ENCODE data around the gene HEPH.
"Not testable (repeated sequence)": the region's sequence is repeated elsewhere in the genome, so short reads cannot be mapped to it uniquely, and the experiment has no call there.

HEPH gene, protein sequence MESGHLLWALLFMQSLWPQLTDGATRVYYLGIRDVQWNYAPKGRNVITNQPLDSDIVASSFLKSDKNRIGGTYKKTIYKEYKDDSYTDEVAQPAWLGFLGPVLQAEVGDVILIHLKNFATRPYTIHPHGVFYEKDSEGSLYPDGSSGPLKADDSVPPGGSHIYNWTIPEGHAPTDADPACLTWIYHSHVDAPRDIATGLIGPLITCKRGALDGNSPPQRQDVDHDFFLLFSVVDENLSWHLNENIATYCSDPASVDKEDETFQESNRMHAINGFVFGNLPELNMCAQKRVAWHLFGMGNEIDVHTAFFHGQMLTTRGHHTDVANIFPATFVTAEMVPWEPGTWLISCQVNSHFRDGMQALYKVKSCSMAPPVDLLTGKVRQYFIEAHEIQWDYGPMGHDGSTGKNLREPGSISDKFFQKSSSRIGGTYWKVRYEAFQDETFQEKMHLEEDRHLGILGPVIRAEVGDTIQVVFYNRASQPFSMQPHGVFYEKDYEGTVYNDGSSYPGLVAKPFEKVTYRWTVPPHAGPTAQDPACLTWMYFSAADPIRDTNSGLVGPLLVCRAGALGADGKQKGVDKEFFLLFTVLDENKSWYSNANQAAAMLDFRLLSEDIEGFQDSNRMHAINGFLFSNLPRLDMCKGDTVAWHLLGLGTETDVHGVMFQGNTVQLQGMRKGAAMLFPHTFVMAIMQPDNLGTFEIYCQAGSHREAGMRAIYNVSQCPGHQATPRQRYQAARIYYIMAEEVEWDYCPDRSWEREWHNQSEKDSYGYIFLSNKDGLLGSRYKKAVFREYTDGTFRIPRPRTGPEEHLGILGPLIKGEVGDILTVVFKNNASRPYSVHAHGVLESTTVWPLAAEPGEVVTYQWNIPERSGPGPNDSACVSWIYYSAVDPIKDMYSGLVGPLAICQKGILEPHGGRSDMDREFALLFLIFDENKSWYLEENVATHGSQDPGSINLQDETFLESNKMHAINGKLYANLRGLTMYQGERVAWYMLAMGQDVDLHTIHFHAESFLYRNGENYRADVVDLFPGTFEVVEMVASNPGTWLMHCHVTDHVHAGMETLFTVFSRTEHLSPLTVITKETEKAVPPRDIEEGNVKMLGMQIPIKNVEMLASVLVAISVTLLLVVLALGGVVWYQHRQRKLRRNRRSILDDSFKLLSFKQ

DNA sequence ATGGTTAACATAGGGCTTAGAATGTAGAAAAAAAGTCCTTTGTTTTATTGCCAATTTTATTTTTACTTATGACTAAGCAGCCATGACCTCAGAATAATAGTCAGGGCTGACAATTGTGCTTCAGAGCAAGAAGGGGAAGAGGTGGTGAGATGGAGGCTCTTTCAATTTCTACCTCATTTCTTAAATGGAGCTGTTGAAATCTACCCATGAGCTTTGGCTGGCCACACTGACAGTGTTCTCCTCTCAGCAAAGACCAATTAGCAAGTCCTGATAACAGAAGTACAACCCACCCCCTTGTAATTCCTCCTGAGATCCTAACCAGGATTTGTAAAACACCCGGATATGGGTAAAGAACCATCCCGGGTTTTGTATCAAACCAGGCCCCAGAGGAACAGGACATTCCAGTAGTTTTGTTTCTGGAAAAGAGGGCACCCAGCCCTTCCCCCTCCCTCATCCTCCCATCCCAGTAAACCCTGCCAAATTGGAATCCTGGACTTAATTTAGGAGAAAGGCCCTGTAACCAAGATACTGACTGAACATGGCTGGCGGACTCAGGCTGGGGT, at the start of gene HEPH:
HEPH (plus strand) TSS at position 399 of the 563 bp plus-strand sequence. CDS start 6,324 bp downstream, outside the sequence.
- no peak for DNase-seq

DNA sequence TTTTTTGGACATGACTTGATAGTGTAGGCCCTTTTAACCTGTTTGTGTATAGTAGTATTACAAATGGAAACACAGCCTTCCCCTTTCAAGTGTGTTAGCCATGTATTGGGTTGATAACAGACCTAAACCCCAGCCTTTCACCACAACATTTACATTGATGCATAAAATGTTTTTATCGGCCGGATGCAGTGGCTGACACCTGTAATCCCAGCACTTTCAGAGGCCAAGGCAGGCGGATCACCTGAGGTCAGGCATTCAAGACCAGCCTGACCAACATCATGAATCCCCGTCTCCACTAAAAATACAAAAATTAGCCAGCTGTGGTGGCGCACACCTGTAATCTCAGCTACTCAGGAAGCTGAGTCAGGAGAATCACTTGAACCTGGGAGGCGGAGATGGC, 45.3 kb upstream of the HEPH start:
- DNase-seq: not testable (repeated sequence)
- in situ Hi-C loops (cut with MboI; ENCODE audit: low pct_unique_long_range_greater_than_20kb, low sequenced_read_pairs): loop anchor here (25.0 kb wide), 1 partner anchor 531 kb away; no protein-coding TSS in a partner anchor

More for the DNA sequence above, at the start of gene HEPH:
- in situ Hi-C loops (cut with MboI; ENCODE audit: low pct_unique_long_range_greater_than_20kb, low sequenced_read_pairs): no loop called here

DNA sequence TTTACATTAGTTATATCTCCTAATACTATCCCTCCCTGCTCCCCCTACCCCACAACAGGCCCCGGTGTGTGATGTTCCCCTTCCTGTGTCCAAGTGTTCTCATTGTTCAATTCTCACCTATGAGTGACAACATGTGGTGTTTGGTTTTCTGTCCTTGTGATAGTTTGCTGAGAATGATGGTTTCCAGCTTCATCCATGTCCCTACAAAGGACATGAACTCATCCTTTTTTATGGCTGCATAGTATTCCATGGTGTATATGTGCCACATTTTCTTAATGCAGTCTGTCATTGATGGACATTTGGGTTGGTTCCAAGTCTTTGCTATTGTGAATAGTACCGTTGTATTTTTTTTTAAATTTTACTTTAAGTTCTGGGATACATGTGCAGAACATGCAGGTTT, 42.7 kb upstream of the HEPH start:
- in situ Hi-C loops (cut with MboI; ENCODE audit: low pct_unique_long_range_greater_than_20kb, low sequenced_read_pairs): loop anchor here (25.0 kb wide), 1 partner anchor 534 kb away; no protein-coding TSS in a partner anchor
- DNase-seq: not testable (repeated sequence)

DNA sequence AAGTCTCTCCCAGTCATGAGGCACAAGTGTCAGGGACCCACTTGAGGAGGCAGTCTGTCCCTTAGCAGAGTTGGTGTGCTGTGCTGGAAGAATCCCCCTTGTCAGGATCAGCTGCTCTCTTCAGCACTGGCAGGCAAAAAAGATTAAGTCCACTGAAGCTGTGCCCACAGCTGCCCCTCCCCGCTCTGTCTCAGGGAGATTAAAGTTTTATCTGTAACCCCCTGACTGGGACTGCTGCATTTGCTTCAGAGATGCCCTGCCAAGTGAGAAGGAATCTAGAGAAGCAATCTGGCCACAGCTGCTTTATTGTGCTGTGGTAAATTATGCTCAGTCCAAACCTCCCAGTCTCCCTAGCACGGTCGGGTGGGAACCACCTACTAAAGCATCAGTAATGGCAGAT, 37.4 kb upstream of the HEPH start:
- DNase-seq: no peak
- in situ Hi-C loops (cut with MboI; ENCODE audit: low pct_unique_long_range_greater_than_20kb, low sequenced_read_pairs): no loop called here

DNA sequence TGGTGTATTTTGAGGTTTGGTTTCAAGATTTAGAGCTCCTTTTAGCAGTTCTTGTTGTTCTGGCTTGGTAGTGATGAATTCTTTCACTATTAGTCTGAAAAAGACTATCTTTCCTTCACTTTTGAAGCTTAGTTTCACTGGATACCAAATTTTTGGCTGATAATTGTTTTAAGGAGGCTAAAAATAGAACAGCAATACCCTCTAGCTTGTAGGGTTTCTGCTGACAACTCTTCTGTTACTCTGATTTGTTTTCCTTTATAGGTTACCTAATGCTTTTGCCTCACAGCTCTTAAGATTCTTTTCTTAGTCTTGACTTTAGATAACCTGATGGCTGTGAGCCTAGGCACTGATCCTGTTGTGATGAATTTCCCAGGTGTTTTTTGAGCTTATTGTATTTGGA, 33.6 kb upstream of the HEPH start:
- in situ Hi-C loops (cut with MboI; ENCODE audit: low pct_unique_long_range_greater_than_20kb, low sequenced_read_pairs): no loop called here
- DNase-seq: no peak

DNA sequence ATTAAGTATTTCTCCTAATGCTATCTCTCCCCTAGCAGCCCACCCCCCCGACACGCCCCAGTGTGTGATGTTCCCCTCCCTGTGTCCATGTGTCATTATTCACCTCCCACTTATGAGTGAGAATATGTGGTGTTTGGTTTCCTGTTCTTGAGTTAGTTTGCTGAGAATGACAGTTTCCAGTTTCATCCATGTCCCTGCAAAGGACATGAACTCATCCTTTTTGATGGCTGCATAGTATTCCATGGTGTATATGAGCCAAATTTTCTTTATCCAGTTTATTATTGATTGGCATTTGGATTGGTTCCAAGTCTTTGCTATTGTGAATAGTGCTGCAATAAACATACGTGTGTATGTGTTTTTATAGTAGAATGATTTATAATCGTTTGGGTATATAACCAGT, 28.8 kb upstream of the HEPH start:
- in situ Hi-C loops (cut with MboI; ENCODE audit: low pct_unique_long_range_greater_than_20kb, low sequenced_read_pairs); DNase-seq: not testable (repeated sequence)

DNA sequence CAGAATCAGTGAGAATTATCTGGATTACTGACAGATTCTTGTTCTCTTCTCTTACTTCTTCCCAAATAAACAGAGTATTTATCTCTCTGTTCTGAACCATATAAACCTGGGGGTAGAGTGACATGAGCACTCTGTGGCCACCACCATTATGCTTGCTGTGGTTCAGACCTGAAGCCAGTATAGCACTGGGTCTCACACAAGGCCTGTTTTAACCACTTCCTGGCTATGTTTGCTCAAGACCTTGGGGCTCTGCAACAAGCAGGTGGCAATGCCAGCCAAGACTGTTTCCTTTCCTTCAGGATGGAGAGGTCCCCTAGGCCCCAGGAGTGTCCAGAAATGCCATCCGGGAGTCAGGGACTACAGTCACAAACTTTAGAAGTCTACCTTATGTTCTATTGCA, 21.7 kb upstream of the HEPH start:
- DNase-seq: no peak
- in situ Hi-C loops (cut with MboI; ENCODE audit: low pct_unique_long_range_greater_than_20kb, low sequenced_read_pairs): no loop called here

DNA sequence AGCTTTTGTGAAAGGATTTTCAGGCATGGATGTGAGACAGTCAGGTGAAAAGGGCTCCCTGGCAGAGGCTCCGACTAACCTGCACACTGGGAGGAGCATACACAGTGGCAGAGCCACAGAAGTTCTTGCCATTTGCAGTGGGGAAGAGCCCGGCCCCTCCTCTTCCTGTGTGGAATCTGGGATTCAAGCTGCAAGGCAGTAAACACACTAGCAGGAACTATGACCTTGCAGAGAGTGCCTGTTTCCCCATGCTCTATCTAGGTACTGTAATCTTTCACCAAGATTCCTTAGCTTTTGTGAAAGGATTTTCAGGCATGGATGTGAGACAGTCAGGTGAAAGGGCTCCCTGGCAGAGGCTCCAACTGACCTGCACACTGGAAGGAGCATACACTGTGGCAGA, 19.8 kb upstream of the HEPH start:
- DNase-seq: no peak
- in situ Hi-C loops (cut with MboI; ENCODE audit: low pct_unique_long_range_greater_than_20kb, low sequenced_read_pairs): no loop called here

DNA sequence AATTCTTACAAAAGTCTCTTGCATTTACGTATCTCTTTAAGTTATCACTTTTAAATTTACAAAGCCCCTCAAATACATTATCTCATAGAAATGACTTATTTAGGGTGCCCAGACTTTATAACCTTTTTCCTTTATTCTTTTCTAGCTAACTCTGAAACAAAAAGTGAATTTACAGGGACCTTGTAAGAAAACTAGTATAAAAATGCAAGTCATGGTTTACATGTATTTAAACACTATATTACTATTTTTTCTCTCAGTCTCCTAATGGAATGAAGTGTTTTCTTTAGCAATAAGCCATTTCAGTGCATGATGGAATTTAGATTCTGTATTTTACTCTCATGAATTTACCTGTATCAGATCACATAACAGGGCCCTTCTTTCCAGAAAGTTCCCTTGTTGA, 14.5 kb upstream of the HEPH start:
- no peak for DNase-seq
- in situ Hi-C loops (cut with MboI; ENCODE audit: low pct_unique_long_range_greater_than_20kb, low sequenced_read_pairs): no loop called here

DNA sequence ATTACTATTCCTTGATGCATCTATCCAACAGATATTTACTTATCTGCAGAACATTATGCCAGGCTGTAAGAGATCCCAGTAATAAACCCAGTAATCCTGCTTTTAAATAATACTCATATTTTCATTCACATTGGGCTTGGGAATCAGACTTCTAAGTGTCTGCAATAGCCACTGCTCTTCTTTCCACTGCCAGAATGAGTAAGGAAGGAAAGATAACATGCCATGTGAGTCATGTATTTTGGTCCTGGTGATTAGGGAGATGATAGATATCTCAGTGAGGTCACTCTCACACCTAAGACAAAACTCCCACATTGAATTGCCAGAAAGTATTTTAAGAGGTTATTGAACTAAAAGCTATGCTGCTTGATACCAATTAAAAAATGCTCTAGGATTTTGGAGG, 13.9 kb upstream of the HEPH start:
- in situ Hi-C loops (cut with MboI; ENCODE audit: low pct_unique_long_range_greater_than_20kb, low sequenced_read_pairs): no loop called here
- no peak for DNase-seq

DNA sequence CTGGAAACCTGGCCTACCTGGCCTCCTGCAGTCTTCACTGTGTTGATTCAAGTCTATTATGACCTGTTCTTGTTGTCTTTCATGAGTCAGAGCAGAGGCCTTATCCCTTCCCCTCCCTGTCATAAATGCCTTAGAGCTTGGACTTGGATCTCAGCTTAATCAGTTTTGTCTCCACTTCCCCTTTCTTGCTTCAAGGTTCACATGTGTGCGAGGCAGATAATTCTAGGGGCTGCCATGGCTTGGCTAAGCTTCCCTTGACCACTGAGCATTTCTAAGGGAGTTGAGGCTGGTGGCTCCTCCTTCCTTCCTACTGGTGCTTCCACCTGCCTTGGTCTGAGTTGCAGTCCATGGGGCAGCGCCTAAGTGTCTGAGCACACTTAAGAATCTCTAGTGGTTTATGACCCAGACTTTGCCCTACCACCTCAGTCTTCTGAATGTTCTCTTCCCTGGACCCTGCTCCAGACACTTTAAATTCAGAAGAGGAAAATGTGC, 1.7 kb upstream of the HEPH start:
- in situ Hi-C loops (cut with MboI; ENCODE audit: low pct_unique_long_range_greater_than_20kb, low sequenced_read_pairs): no loop called here
- peak; percentile 91 for DNase-seq

DNA sequence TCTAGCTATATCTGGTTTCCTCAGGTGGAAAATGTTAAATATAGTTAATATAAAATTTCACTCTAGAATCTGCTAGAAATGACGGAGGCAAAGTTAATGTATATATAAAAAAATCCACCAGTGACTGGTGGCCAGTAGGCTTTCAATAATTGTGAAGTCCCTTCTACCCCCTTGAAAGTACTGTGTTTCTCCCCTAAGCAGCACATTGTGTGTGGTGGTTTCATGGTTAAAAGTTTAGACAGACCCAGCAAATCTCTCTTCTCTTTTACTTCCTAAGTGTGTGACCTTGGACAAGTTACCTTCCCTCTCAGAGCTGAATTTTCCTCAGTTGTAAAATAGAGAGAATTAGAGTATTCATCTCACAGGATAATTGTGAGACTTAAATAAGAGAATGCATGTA, 600 bp upstream of the HEPH start:
- DNase-seq: no peak
- in situ Hi-C loops (cut with MboI; ENCODE audit: low pct_unique_long_range_greater_than_20kb, low sequenced_read_pairs): no loop called here

DNA sequence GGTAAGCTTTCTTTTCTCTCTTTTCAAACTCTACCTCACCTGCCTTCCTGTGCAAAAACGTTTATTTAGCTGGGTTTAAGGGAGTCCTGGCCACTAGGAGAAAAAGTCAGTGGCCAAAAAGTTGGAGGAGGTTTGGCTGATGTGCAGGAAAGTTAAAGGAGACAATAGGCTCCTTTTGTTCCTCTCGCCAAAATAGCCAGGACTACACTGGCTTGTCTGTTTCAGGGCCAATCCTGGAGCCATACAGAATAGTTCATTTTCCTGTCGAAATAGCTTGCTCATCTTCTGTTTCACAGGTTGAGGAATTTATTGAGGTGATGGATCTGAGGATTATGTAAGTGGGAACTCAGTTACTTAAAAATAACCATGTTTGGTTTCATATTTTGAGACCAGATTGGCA, 423 bp downstream of the HEPH start:
- in situ Hi-C loops (cut with MboI; ENCODE audit: low pct_unique_long_range_greater_than_20kb, low sequenced_read_pairs): no loop called here

DNA sequence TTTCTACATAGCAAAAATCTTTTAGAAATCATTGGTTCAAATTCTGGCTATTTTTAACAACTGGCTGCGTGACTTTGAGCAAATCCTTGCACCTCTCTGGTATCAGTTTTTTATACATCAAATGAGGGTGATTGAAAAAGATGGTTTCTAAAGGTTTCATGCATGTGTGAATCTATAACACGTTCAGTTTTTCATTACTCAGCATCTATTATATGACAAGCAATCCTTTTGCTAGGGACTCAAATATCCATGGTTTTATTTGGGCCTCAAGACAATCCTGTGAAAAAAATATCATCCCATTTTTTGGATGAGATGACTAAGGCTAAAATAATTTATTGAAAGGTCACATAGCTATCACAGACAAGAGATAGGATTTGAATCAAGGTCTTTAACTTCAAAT, 884 bp downstream of the HEPH start:
- in situ Hi-C loops (cut with MboI; ENCODE audit: low pct_unique_long_range_greater_than_20kb, low sequenced_read_pairs): no loop called here
- DNase-seq: no peak

More for the DNA sequence above, 423 bp downstream of the HEPH start:
- no peak for DNase-seq

DNA sequence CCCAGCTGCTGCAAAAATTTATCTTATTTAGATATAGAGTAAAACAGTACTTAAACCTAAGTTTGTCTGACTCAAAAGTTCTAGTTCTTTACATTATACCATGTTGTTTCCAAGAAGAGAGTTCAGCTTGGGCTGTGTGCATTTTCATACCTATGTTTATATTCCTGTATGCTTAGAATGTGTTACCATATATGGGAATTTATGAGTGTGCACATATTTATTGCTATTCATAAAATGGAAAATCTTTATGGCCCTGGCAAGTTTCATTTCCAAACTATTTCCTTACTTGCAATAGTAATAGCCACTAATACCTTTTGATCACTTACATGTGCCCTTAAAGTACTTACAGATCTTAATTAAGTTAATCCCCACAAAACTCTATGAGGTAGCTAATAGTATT, 2.6 kb downstream of the HEPH start:
- no peak for DNase-seq
- in situ Hi-C loops (cut with MboI; ENCODE audit: low pct_unique_long_range_greater_than_20kb, low sequenced_read_pairs): no loop called here

DNA sequence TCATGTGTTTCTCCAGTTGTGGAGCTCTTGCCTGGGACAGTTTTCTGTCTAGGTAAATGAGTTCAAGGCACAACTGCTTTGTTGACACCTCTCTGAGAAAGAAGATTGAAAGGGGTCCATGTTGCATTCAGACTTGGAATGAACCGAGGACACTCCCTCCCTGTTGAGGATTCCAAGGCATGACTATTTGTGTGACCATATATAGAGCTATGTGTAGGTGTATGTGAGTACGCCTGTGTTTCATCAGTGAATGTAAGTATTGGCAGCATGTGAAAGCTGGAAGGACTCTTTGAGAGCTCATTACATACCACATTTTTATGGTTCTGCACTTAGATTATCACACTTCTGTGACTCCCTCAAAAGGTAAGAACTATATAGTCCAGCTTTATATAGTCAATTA, 3.4 kb downstream of the HEPH start:
- no peak for DNase-seq
- in situ Hi-C loops (cut with MboI; ENCODE audit: low pct_unique_long_range_greater_than_20kb, low sequenced_read_pairs): no loop called here

DNA sequence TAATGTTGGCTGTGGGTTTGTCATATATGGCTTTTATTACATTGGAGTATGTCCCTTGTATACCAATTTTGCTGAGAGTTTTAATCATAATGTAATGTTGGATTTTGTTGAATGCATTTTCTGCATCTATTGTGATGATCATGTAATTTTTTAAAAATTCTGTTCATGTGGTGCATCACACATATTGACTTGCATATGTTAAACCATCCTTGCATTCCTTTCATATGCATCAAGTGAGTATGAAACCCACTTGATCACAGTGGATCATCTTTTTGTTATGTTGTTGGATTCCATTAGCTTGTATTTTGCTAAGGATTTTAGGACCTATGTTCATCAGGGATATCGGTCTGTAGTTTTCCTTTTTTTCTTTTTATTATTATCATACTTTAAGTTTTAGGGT, 12.1 kb downstream of the HEPH start:
- DNase-seq: peak; percentile 7
- in situ Hi-C loops (cut with MboI; ENCODE audit: low pct_unique_long_range_greater_than_20kb, low sequenced_read_pairs): no loop called here

DNA sequence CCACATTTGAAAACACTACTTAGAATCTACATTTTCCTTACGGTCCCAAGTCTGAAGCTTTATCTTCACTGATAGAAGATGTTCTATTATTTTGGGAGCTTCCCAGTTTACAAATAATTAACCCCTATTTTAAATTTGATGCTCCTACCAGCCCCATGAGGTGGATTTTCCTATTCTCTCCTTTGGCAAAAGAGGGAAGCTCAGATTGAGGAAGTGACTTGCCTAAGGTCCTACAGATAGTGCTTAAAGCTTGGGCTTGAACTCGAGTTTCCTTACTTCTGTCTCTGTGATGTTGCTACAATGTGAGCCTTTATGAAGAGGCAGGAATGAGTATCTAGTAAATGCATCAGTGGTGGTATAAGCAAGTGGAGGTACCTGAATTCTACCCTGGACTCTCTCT, 27.5 kb downstream of the HEPH start:
- no peak for DNase-seq
- in situ Hi-C loops (cut with MboI; ENCODE audit: low pct_unique_long_range_greater_than_20kb, low sequenced_read_pairs): no loop called here

DNA sequence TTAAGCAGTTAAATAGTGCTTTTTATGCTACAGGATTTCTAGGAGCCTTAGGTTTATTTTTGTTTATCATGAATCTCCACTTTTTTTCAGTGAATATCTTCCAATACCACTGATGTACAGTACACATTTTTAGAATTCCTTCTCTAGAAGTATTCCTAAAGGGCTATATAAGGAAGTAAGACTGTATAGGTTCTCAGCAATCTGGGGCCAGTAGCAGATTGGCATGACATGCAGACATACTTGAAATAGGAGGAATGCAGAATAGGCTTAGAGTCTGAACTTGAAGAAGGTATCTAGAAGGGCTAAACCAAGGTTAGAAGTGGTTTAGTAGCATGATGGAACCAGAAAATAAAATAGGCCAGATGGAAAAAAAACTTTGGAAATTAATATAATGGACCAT, 29.8 kb downstream of the HEPH start:
- in situ Hi-C loops (cut with MboI; ENCODE audit: low pct_unique_long_range_greater_than_20kb, low sequenced_read_pairs): no loop called here
- no peak for DNase-seq
